ENCODE results near the gene RBM33.

GRCh38 chr7:155717010-155717744, 72.7 kb downstream of the RBM33 start:
- TF ChIP-seq, protein P1, sequence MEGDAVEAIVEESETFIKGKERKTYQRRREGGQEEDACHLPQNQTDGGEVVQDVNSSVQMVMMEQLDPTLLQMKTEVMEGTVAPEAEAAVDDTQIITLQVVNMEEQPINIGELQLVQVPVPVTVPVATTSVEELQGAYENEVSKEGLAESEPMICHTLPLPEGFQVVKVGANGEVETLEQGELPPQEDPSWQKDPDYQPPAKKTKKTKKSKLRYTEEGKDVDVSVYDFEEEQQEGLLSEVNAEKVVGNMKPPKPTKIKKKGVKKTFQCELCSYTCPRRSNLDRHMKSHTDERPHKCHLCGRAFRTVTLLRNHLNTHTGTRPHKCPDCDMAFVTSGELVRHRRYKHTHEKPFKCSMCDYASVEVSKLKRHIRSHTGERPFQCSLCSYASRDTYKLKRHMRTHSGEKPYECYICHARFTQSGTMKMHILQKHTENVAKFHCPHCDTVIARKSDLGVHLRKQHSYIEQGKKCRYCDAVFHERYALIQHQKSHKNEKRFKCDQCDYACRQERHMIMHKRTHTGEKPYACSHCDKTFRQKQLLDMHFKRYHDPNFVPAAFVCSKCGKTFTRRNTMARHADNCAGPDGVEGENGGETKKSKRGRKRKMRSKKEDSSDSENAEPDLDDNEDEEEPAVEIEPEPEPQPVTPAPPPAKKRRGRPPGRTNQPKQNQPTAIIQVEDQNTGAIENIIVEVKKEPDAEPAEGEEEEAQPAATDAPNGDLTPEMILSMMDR (IDR thresholded peaks at IDR 0.05; ENCODE audit: low read length), result no peak
- no peak for TF ChIP-seq EZH2 (IDR thresholded peaks at IDR 0.05; ENCODE audit: borderline replicate concordance, low read length)
